HG03066 (cell line): ENCODE data around the gene NOL4.
"Not testable (repeated sequence)": the region's sequence is repeated elsewhere in the genome, so short reads cannot be mapped to it uniquely, and the experiment has no call there.

ENCODE experiments used
- ATAC-seq: cut with Tn5 transposase; IDR thresholded peaks from one replicate; pipeline ENCODE4 v1.9.1; 2021; ENCODE audit warnings: low read depth; ENCODE audit not compliant: unreplicated experiment

The NOL4 gene

GRCh38 chr18:34224423-34225217 is at the start of gene NOL4:
Gene NOL4 (minus strand): TSS chr18:34224913. CDS start chr18:34223253, 1,660 bp downstream.
- ATAC-seq = no peak

DNA sequence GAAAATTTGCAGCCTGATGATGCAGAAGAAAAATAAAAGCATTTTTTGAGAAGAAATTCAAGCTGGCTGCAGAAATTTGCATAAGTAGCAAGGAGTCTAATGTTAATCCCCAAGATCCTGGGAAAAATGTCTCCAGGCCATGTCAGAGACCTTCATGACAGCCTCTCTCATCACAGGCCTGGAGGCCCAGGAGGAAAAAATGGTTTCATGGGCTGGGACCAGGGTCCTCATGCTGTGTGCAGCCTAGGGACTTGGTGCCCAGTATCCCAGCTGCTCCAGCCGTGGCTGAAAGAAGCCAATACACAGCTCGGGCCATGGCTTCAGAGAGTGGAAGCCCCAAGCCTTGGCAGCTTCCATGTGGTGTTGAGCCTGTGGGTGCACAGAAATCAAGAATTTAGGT is 41.3 kb upstream of the NOL4 start:
- not testable (repeated sequence) for ATAC-seq

GRCh38 chr18:34261865-34262780 is 37.4 kb upstream of the NOL4 start:
- ATAC-seq = no peak

DNA sequence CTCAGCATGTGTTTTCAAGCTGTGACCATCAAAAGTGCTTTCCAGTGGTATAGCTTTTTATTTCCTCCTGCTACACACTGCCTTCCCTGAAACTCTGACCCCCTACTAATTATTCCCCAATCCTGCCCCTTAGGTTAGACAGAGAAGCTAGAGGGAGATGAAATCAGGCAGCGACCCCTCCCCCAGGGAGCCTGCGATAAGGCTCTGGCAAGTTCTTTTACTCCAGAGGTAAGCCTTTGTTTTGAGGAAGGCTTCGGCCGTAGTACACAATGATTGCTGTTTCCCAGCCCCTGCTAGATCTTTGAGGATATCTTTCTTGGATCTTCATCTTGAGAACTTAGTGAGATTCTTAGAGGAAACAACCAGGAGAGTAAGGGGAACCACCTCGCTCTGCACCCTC is 33.5 kb upstream of the NOL4 start:
- no peak for ATAC-seq

GRCh38 chr18:34251919-34252318 is 27.2 kb upstream of the NOL4 start:
- ATAC-seq = no peak

DNA sequence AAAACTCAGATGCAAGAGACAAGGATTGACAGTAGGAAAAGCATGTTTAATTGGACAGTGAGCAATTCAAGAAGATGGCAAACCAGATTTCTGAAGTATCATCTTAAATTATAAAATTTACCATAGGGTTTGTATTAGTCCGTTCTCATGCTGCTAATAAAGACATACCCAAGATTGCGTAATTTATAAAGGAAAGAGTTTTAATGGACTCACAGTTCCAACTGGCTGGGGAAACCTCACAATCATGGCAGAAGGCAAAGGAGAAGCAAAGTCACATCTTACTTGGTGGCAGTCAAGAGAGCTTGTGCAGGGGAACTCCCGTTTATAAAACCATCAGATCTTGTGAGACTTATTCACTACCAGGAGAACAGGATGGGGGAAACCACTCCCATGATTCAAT is 24.0 kb upstream of the NOL4 start:
- ATAC-seq = no peak

DNA sequence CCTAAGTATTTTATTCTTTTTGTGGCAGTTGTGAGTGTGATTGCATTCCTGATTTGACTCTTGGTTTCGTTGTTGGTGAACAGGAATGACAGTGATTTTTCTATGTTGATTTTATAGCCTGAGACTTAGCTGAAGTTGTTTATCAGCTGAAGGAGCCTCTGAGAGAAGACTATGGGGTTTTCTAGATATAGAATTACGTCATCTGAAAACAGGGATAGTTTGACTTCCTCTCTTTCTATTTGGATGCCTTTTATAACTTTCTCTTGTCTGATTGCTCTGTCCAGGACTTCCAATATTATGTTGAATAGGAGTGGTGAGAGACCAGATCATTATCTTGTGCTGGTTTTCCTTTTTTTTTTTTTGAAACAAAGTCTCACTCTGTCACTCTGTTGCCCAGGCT is 18.0 kb upstream of the NOL4 start:
- no peak for ATAC-seq

DNA sequence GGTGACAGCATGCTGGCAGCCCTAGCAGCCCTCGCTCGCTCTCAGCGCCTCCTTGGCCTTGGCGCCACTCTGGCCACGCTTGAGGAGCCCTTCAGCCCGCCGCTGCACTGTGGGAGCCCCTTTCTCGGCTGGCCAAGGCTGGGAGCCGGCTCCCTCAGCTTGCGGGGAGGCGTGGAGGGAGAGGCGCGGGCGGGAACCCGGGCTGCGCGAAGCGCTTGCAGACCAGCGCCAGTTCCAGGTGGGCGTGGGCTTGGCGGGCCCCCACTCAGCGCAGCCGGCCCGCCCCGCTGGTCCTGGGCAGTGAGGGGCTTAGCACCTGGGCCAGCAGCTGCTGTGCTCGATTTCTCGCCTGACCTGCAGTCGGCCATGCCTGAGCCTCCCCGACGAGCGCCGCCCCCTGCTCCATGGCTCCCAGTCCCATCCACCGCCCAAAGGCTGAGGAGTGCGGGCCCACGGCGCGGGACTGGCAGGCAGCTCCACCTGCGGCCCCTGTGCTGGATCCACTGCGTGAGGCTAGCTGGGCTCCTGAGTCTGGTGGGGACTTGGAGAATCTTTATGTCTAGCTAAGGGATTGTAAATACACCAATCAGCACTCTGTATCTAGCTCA is 9.2 kb upstream of the NOL4 start:
- not testable (repeated sequence) for ATAC-seq

DNA sequence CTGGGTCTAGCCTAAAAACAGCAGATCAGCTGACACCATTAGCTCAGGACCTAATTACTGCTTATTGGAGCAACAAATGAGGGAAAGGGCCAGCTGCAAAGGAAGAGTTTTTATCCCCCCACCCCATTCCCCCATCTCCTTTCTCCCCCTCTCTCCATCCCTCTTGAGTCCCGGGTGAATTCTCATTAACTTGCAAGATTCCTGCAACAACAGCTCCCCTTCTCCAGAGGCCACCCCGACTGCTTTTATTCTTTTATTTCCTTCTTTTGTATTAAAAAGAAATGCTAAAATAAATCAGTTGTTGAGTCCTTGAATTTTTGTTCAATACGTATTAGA is 473 bp upstream of the NOL4 start:
- ATAC-seq = no peak

- ATAC-seq = no peak
Observed at GRCh38 chr18:34223893-34224422, 755 bp downstream of the NOL4 start.

GRCh38 chr18:34223164-34223892 is 1.4 kb downstream of the NOL4 start:
- ATAC-seq = no peak

- no peak for ATAC-seq
Observed at GRCh38 chr18:34222307-34223163, 2.2 kb downstream of the NOL4 start.

GRCh38 chr18:34221971-34222306 is 2.8 kb downstream of the NOL4 start:
- ATAC-seq = no peak

GRCh38 chr18:34220081-34220815 is 4.5 kb downstream of the NOL4 start:
- ATAC-seq = no peak

DNA sequence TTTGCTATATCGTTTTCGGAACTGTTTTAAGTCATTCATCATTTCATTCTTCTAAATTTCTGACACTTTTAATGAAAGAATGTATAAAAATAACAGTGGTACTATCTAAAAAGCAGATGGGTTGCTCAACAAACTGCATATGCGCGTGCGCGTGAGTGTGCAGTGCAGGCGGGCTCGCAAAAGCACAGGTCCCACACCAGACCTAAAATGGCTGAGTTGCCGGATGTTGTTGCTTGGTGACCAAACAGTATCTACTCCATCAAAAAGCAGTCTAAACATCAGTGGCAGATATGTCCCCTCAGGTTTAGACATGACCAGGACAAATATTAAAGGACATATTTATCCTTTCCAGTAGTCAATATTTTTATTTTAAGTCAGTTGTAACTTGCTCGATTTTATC is 5.1 kb downstream of the NOL4 start:
- no peak for ATAC-seq

GRCh38 chr18:34212511-34212910 is 12.2 kb downstream of the NOL4 start:
- no peak for ATAC-seq

GRCh38 chr18:34207344-34207851 is 17.3 kb downstream of the NOL4 start:
- ATAC-seq = no peak

DNA sequence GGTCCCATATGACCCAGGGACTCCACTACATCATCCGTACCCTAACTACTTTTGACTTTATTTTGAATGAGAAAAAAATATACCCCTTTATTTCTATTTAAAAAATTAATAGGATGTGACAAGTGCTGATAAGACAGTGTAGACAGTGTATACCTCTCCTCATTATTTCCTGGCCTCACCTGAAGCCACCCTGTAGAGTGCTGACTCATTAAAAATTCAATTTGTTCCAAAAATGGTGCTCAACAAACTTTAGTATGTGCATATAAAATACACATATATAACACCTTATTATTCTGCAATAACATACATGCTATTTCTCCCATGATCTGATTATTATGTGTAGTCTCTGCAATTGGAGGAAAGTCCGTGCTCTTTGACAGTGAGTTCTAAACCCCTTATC is 20.8 kb downstream of the NOL4 start:
- no peak for ATAC-seq

DNA sequence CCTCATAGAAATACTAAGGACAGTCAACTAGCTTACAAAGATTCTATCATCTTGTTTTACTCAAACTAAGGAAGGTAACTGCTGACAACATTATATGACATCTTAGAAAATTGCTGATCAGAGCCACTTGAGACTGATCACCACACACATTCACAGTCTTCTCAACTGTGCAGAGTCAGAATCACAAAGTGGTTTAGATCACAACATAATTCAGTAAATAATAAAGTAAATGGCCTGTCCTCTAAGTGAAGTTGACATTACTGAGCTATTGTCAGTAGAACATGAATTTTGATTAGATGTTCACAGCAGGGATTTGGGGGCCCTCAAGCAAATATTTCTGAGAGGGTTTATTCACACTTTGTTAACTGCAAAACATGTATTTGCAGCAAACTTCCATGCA is 28.5 kb downstream of the NOL4 start:
- ATAC-seq = no peak
